HL-60/S4 treated with phorbol 12-myristate 13-acetate at 8.2 ng/mL for 4 days and 3 days (cell line): ENCODE results near the gene LIPI.
"Not testable (repeated sequence)": the region's sequence is repeated elsewhere in the genome, so short reads cannot be mapped to it uniquely, and the experiment has no call there.

Experiments used
- in situ Hi-C: fragments of 300-500 bp; cut with MboI; formaldehyde crosslinking; loops from 2 replicates; pipeline ENCODE4 v1.15.0; 2022; ENCODE audit warnings: low sequenced_read_pairs

The LIPI gene

DNA sequence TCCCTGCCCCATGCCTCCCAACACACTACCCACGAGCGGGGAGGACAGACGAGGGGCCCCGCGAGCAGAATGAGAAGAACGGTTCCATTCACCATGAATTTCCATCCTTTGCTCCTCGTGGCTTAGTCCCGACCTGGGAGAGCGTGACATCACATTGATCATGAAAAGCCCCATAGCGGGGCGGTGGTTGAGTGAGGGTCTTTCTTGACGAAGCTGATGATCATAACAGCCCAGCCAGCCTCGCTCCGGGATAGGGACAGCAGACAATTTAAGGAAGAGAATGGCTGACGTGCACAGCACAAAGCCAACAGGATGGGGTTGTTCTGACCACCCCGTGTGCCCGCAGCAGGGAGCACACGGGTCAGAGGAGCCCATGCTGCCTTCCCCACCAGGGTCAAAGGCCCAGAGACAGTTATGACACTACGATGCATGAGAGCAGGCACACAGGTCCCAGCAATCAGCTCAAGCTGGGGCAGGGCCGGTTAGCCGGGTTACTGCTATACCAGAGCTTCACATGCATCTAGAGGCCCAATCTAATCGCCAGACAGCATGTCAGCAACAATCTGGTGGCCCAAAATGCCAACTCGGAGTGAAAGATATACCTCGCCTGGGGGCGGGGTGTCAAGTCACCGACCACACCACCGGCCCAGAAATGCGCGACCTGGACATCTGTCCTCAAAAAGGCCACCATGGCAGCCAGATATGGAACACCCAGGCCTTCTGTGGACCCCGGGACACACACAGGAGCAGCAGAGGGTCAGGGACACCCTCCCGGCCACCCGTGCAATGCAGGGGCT, 135.2 kb downstream of the LIPI start:
- in situ Hi-C loops: no loop called here

DNA sequence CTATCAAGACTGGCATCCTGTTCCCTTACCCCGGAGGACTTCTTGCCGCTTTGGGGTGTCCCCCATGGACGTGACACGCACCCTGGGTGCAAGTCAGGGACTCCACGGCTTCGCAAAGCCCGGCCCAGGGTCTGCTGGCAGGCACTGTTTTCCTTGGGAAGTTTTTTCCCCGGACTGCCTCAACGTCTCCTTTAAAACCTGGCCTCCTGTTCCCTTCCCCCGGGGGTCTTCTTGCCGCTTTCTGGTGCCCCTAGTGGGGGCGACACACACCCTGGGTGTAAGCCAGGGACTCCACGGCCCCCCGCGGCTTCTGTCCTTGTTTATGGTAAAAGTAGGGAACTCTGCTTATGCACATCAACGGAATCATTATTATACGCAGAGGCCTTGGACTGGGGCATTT, 136.6 kb downstream of the LIPI start:
- in situ Hi-C loops: no loop called here

GRCh38 chr21:14073615-14074014, 137.1 kb downstream of the LIPI start:
- in situ Hi-C loops: no loop called here

- in situ Hi-C loops: no loop called here
Measured at GRCh38 chr21:14072761-14073535, 137.8 kb downstream of the LIPI start.

GRCh38 chr21:14071902-14072734, 138.6 kb downstream of the LIPI start:
- in situ Hi-C loops: no loop called here

- in situ Hi-C loops: no loop called here
Measured at GRCh38 chr21:14070968-14071367, 139.8 kb downstream of the LIPI start.

GRCh38 chr21:14070049-14070893, 140.5 kb downstream of the LIPI start:
- in situ Hi-C loops: no loop called here

- in situ Hi-C loops: no loop called here
Measured at GRCh38 chr21:14064296-14064645, 146.5 kb downstream of the LIPI start.

DNA sequence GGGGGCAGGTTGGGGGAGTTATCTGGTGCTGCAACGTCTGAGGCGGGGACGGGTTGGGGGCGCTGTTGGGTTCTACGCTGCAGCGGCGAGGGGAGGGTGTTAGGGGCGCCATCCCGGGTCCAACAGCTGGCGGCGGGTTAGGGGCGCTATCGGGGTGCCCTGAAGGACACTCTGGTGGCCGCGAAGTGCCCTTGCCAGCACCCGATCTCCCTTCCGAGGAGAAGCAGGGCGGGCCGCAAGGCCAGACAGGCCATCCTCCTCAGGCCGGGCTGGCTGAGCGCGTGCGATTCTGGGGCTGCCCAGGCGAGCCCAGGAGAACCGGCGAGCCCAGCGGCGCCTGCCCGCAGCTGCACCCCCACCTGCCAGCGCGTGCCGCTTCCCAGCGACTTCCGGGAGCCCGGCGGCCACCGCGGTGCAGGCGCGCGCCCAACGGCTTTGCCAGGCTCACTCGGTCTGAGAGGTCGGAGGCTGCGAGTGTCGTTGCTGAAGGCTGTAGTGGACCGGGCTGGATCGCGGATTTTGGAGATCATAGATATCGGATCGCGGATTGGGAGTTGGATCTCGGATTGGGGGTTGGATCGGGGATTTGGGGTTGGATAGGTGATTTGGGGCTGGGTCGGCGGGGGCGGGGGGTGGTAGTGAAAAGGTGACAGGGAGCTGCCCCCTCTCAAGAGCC, 147.0 kb downstream of the LIPI start:
- in situ Hi-C loops: not testable (repeated sequence)

- in situ Hi-C loops: not testable (repeated sequence)
Measured at GRCh38 chr21:14062684-14063083, 148.1 kb downstream of the LIPI start.

DNA sequence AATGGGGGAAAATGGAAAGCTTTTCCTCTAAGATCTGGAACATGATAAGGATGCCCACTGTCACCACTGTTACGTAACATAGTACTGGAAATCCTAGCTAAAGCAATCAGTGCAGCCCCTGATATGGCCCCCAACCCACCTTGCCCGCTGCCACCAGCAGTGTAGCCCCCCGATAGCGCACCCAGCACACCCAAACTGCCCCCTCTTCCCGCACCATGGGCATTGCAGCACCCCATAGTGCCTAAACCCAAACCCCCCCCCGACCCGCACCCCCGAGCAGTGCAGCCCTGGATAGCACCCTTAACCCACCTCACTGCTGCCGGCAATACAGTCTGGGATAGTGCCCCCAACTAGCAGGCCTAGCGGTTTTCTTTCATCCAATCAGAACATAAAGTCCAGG, 148.9 kb downstream of the LIPI start:
- in situ Hi-C loops: not testable (repeated sequence)

DNA sequence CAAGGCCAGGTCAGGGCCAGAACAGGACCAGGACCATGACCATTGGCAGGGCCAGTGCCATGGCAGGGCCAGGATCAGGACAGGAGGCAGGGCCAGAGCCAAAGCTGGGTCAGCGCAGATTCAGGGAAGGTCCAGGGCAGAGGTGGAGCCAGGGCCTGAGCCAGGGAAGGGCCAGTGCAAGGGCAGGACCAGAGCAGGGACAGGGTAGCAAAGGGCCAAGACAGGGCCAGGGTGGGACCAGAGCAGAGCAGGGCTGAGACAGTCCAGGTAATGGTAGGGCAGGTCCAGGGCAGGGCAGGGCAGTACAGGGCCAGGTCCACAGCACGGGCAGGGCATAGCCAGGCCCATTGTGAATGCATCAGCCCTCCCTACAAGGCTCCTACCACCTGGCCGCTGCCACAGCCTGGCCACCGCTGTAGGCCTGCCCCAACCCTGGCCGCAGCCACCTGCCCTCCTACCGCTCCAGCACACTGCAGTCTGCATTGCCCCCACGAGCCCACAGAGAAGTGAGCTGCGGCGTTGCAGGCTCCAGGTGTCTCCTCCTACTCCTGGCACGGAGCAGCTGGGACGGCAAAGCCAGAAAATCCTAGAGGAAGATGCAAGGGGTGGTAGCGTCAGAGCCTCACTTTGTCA, 151.6 kb downstream of the LIPI start:
- in situ Hi-C loops: not testable (repeated sequence)
